ENCODE measurements around the gene MAP2K3.
"Not testable (repeated sequence)": the region's sequence is repeated elsewhere in the genome, so short reads cannot be mapped to it uniquely, and the experiment has no call there.

Gene MAP2K3

DNA sequence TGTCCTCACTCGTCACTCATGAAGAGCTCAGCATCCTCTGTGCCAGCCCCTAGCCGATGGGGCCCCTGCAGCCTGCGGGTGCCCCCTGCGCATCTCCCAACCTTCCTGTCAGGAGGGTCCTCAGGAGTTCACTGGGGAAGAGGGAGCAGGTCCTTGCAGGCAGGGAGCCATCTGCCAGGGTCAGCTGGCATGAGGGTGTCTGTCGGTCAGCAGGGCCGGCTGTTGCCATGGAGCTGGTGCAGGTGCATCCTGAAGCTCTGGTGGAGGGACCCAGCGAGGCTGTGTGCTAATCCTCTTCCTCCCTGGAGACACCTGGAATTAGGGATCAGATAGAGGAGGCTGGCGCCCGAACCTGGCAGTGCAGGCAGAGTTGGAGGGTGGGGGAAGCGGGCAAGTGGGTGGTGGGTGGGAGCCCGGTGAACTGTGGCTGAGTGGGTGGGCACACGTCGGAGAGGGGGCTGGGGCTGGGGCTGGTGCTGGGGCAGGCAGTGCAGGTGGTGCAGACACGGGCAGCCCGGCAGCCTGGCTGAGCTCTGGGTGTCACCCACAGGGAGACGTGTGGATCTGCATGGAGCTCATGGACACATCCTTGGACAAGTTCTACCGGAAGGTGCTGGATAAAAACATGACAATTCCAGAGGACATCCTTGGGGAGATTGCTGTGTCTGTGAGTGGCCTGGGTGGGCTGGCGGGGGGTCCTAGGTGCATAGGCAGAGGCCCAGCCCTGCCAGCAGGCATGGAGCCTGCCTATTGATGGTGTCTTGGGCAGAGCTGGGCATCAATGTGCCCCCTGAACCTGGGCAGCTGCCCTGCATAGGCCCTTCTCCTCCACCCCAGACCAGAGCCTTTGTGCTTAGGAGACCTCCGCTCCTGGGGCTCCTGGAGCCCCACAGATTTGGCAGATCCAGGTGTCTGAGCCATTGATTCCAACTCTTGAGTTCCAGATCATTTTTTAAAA, 17.4 kb downstream of the MAP2K3 start:
- DNase-seq (ENCODE audit: low read depth): no peak
- H3K4me3 ChIP-seq (ENCODE audit: low read depth, low read length): no peak overlapping the region
- TF ChIP-seq, protein P1, sequence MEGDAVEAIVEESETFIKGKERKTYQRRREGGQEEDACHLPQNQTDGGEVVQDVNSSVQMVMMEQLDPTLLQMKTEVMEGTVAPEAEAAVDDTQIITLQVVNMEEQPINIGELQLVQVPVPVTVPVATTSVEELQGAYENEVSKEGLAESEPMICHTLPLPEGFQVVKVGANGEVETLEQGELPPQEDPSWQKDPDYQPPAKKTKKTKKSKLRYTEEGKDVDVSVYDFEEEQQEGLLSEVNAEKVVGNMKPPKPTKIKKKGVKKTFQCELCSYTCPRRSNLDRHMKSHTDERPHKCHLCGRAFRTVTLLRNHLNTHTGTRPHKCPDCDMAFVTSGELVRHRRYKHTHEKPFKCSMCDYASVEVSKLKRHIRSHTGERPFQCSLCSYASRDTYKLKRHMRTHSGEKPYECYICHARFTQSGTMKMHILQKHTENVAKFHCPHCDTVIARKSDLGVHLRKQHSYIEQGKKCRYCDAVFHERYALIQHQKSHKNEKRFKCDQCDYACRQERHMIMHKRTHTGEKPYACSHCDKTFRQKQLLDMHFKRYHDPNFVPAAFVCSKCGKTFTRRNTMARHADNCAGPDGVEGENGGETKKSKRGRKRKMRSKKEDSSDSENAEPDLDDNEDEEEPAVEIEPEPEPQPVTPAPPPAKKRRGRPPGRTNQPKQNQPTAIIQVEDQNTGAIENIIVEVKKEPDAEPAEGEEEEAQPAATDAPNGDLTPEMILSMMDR (conservative IDR thresholded peaks at IDR 0.05; ENCODE audit: low read depth, low read length): no peak

- TF ChIP-seq, protein P1 (conservative IDR thresholded peaks at IDR 0.05; ENCODE audit: low read depth, low read length): no peak
- H3K4me3 ChIP-seq (ENCODE audit: low read depth, low read length): no peak overlapping the region
- DNase-seq (ENCODE audit: low read depth): no peak
These were observed 18.4 kb downstream of the MAP2K3 start for GRCh38 chr17:21302711-21303425.

- TF ChIP-seq, protein P1 (conservative IDR thresholded peaks at IDR 0.05; ENCODE audit: low read depth, low read length): no peak
- H3K4me3 ChIP-seq (ENCODE audit: low read depth, low read length): no peak overlapping the region
- no peak for DNase-seq (ENCODE audit: low read depth)
These were observed 19.0 kb downstream of the MAP2K3 start for GRCh38 chr17:21303441-21304065.

DNA sequence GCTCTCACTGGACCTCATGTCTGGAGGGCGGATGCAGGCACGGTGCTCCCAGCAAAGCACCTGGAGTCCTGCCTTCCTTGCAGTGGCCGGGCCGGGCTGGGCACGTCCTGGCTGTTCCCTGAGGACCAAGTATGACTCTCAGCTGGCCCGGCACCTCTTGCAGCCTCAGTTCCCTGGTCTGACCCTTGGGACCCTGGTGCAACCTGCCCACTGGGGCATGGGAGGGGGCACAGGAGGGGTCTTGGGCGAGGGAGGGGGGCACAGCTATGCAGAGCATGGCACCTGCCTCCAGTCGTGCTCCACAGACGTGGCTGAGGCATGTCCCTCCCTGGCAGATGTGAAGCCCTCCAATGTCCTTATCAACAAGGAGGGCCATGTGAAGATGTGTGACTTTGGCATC, 19.6 kb downstream of the MAP2K3 start:
- TF ChIP-seq, protein P1 (conservative IDR thresholded peaks at IDR 0.05; ENCODE audit: low read depth, low read length): no peak
- H3K4me3 ChIP-seq (ENCODE audit: low read depth, low read length): no peak overlapping the region
- no peak for DNase-seq (ENCODE audit: low read depth)

DNA sequence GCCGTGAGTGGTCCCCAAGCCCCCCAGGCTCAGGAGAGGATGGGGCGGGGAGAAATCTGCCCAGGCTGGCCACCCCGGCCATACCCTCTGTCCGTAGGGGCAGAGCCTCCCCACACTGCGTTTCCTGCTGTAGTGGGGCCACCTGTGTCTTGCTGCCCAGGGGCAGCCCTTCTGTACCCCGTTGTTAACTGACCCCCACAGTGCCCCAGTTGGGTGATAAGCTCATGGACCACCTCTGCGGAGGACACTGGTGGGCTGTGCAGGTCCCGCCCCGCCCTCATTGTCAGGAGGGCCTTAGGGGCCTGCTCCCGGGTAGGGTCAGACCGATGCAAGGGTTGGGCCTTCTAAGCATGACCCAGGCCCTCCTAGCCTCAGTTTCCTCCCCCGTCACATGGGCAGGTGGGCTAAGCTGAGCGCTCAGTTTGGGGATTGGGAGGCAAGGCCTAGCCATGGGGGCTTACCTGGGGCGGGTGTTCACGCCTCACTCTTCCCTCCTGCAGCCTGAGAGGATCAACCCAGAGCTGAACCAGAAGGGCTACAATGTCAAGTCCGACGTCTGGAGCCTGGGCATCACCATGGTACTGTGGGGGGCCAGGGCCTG, 20.1 kb downstream of the MAP2K3 start:
- DNase-seq (ENCODE audit: low read depth); H3K4me3 ChIP-seq (ENCODE audit: low read depth, low read length): not testable (repeated sequence)

- DNase-seq (ENCODE audit: low read depth); H3K4me3 ChIP-seq (ENCODE audit: low read depth, low read length): not testable (repeated sequence)
These were observed 21.1 kb downstream of the MAP2K3 start for GRCh38 chr17:21305431-21306180.

GRCh38 chr17:21306611-21307272, 22.2 kb downstream of the MAP2K3 start:
- not testable (repeated sequence) for DNase-seq (ENCODE audit: low read depth); H3K4me3 ChIP-seq (ENCODE audit: low read depth, low read length)

DNA sequence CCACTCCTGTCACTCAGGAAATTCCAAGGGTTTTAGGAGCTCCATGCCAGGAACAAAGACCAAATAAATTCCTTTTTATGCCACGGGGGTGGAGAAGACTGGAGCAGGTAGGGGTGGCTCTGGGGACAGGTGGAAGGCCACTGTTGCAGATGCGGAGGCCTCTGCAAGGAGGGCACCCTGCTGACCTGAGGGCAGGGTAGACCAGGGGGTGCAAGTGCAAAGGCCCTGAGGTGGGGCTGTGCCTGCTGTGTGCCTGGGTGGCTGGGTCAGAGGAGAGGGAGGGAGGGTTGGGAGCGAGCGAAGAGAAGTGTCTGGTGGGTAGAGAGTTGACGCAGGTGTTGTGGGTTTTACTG, 22.7 kb downstream of the MAP2K3 start:
- not testable (repeated sequence) for H3K4me3 ChIP-seq (ENCODE audit: low read depth, low read length); DNase-seq (ENCODE audit: low read depth)

GRCh38 chr17:21308931-21309381, 24.4 kb downstream of the MAP2K3 start:
- not testable (repeated sequence) for DNase-seq (ENCODE audit: low read depth); H3K4me3 ChIP-seq (ENCODE audit: low read depth, low read length)

- not testable (repeated sequence) for DNase-seq (ENCODE audit: low read depth); H3K4me3 ChIP-seq (ENCODE audit: low read depth, low read length)
These were observed 25.7 kb downstream of the MAP2K3 start for GRCh38 chr17:21310061-21310765.

DNA sequence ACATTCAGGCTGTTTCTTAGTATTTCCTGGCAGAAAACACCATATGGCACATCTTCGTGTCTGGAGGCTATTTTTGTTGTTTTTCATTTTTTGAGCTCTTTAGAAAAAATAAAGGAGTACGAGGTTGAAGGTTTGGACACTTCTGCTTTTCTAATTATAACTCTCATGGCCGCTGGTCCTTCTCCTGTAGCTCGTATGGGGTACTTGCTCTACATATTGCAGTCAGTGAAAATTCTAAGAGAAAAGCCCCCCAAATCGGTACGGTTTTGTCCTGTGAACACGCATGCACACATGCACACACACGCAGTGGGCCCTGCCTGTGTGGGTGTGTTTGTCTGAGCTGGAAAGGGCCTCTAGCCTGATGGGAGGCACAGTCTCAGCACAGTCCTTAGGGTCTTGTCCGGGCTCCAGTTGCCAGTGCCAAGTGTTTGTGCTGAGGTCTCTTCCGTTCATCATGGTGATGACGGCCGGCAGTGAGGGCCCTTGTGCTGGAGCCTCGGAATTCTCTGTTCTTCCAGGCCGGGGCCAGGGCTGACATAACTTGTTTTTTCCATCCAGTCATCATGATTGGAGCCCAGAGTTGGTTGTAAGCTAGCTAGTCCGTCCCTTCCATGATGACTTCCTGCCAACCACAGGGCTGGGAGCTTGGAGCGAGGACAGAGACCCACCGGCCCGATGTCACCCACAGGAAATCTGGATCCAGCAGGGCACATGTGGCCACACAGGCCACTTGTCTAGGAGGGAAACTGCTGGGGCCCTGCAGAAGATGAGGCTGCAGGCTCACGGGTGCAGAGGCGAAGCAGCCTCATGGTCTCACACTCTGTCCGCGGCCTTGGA, 26.5 kb downstream of the MAP2K3 start:
- H3K4me3 ChIP-seq (ENCODE audit: low read depth, low read length); DNase-seq (ENCODE audit: low read depth): not testable (repeated sequence)
